Measurements from ENCODE around the gene PANK1. TPM values are rescaled to one million over a fixed set of nuclear protein-coding genes. Genes with fewer than 3 reads are reported as not detected.
A peak's percentile ranks its signal among the peaks of the same experiment; 100 is the strongest.

The PANK1 gene
- total RNA-seq, 4 donors from 2014 or later, result 7.3 to 16.3 (median 9.0) TPM

DNA sequence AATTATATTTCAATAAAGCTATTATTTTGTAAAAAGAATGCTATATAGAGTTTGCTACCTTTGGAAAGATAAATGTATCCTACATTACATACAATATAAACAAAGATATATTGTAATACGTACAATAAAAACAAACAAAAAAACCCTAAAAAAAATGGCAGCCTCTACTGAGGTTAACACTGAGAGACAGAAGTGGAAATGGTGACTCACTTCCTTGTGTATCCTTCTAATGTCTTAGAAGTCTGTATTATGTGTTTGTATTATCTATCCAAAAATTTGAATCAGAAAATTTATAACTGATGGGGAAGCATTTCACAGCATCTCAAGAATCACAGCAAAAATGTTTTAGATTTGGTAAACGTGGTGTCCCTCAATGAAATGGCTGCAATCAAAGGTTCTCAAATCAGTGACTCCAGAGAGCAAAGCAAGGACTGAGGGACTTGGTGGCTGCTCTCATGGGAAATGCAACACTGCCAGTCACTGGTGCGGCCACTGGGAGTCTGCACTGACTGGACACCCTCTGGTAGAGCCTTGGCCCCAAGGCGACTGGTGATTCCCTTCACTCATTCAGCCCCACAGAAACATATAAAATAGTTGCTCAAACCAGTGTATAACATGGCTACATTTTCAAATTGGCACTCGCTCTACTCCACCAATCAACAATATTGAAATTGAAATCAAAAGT is 53.8 kb downstream of the PANK1 start:
- Histone ChIP-seq H3K4me3 (no peak overlapping the region), H3K27ac (peak overlapping the region; percentile 67 to 79 (median 74)), H3K4me1 (peaks cover 40 to 52% of the 10 kb centered on the region in 2 donors), H3K27me3 (no peaks in the 10 kb centered on the region), H3K9me3 (no peaks in the 10 kb centered on the region), H3K36me3 (no peaks in the 10 kb centered on the region)
- TF ChIP-seq, protein P1, sequence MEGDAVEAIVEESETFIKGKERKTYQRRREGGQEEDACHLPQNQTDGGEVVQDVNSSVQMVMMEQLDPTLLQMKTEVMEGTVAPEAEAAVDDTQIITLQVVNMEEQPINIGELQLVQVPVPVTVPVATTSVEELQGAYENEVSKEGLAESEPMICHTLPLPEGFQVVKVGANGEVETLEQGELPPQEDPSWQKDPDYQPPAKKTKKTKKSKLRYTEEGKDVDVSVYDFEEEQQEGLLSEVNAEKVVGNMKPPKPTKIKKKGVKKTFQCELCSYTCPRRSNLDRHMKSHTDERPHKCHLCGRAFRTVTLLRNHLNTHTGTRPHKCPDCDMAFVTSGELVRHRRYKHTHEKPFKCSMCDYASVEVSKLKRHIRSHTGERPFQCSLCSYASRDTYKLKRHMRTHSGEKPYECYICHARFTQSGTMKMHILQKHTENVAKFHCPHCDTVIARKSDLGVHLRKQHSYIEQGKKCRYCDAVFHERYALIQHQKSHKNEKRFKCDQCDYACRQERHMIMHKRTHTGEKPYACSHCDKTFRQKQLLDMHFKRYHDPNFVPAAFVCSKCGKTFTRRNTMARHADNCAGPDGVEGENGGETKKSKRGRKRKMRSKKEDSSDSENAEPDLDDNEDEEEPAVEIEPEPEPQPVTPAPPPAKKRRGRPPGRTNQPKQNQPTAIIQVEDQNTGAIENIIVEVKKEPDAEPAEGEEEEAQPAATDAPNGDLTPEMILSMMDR (IDR thresholded peaks at IDR 0.05 in 4 of 5, conservative IDR thresholded peaks at IDR 0.05 in 1 of 5), result peak in 2 of 5 experiments; percentile 11 to 30
- TF ChIP-seq POLR2A (IDR thresholded peaks at IDR 0.05), result no peak
- DNase-seq (peak in 1 of 2 donors; percentile 54), ATAC-seq (peak; percentile 37 to 79)
- in situ Hi-C loops (cut with MboI; ENCODE audit: low sequenced_read_pairs in 4 of 4) (loop anchor here in 1 of 4 donors (10.0 kb wide), 1 partner anchor 114 kb away; the partner anchor contains the start of gene KIF20B), intact Hi-C loops (cut with DNase I; ENCODE audit: low total_unique reads) (loop anchor here (1.0 to 5.0 kb wide), 2 partner anchors 41 to 57 kb away; no protein-coding TSS in a partner anchor)

DNA sequence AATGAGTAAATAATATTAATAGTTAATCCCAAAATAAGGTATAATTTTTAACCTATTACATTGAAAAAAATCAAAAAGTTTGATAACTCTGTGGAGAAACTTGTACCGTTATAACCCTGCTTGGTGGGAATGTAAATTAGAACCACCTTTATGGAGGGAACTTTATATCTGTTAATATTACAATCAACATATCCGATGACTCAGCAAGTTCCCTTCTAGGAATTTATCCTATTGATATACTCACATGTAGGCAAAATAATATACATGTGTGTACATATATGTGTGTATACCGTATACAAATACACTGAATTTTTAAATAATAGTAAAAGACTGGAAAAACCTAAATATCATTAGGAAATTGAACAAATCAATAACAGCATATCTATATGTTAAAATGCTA is 54.7 kb downstream of the PANK1 start:
- TF ChIP-seq, protein P1 (IDR thresholded peaks at IDR 0.05 in 4 of 5, conservative IDR thresholded peaks at IDR 0.05 in 1 of 5), result no peak
- no peak for TF ChIP-seq POLR2A (IDR thresholded peaks at IDR 0.05)
- in situ Hi-C loops (cut with MboI; ENCODE audit: low sequenced_read_pairs in 4 of 4), result loop anchor here in 1 of 4 donors (10.0 kb wide), 1 partner anchor 114 kb away; the partner anchor contains the start of gene KIF20B
- no peak for ATAC-seq
- Histone ChIP-seq H3K9me3 (no peaks in the 10 kb centered on the region), H3K27me3 (no peaks in the 10 kb centered on the region), H3K36me3 (no peaks in the 10 kb centered on the region), H3K27ac (peak overlapping the region; percentile 67 to 79 (median 74)), H3K4me3 (no peak overlapping the region), H3K4me1 (peaks cover 35 to 52% of the 10 kb centered on the region in 2 donors)
- intact Hi-C loops (cut with DNase I; ENCODE audit: low total_unique reads), result loop anchor here (5.0 kb wide), 1 partner anchor 42 kb away; no protein-coding TSS in a partner anchor
- no peak for DNase-seq

DNA sequence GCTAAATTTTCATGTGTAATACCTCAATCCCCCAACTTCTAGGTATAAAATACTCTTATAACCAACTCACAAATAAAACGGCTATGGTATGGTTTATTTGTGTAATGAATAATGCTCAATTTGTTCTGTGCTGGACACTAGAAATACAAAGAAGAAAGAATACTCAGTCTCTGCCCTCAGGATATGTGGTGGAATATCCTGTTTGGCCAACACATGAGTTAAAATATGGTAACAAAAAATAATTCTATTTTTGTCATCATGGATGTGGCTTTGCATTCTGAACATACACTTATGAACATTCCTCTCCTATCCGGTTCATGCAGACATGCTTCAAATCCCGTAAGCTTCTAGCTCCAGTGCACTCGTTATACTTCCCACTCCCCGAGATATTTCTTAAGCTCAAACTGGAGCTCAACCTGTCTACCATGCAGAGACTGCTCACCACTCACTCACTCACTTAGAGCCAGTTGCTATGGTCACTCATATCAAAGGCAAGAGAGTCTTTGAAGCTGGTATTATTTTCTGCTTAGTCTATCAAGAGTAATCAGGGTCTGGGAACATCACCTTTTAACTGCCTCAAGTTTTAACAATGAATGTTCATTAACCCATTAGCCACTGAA is 55.8 kb downstream of the PANK1 start:
- peak overlapping the region; percentile 4 to 69 (median 32) for H3K27ac ChIP-seq

DNA sequence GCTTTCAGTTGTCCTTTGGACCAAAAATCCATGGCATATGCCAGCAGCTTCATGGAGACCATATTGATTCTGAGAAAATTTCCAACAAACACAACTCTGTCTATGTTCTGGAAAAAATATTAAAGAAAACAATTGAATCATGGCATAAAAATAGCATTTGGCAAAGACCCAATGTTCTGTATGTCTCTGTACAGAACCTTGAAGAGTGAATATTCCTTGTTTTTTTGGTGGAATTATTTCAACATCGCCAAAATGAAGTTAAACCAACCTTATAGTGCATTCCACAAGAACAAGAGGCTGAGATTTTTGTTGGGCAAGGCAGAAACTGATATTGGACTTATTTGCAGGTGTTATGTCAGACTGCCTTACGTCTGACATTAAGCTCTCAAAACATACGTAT is 56.4 kb downstream of the PANK1 start:
- Histone ChIP-seq H3K4me1 (peaks cover 26 to 41% of the 10 kb centered on the region in 2 donors), H3K27ac (peak overlapping the region in 3 of 4 donors; percentile 22 to 69 (median 41)), H3K36me3 (no peaks in the 10 kb centered on the region), H3K9me3 (no peaks in the 10 kb centered on the region), H3K4me3 (no peak overlapping the region), H3K27me3 (no peaks in the 10 kb centered on the region)
- DNase-seq, result no peak
- in situ Hi-C loops (cut with MboI; ENCODE audit: low sequenced_read_pairs in 4 of 4), result no loop called here
- intact Hi-C loops (cut with DNase I; ENCODE audit: low total_unique reads), result loop anchor here (1.0 kb wide), 1 partner anchor 113 kb away; the partner anchor contains the start of gene KIF20B
- TF ChIP-seq, protein P1 (IDR thresholded peaks at IDR 0.05 in 4 of 5, conservative IDR thresholded peaks at IDR 0.05 in 1 of 5), result no peak
- TF ChIP-seq POLR2A (IDR thresholded peaks at IDR 0.05), result no peak
- peak in 1 of 2 donors; percentile 22 for ATAC-seq

More for the DNA sequence above, 55.8 kb downstream of the PANK1 start:
- in situ Hi-C loops (cut with MboI; ENCODE audit: low sequenced_read_pairs in 4 of 4), result no loop called here
- intact Hi-C loops (cut with DNase I; ENCODE audit: low total_unique reads), result no loop called here
- Histone ChIP-seq H3K4me1 (peaks cover 29 to 43% of the 10 kb centered on the region in 2 donors), H3K27me3 (no peaks in the 10 kb centered on the region), H3K9me3 (no peaks in the 10 kb centered on the region), H3K4me3 (no peak overlapping the region), H3K36me3 (no peaks in the 10 kb centered on the region)
- DNase-seq (no peak), ATAC-seq (peak; percentile 41 to 47)
- no peak for TF ChIP-seq POLR2A (IDR thresholded peaks at IDR 0.05)
- TF ChIP-seq, protein P1 (IDR thresholded peaks at IDR 0.05 in 4 of 5, conservative IDR thresholded peaks at IDR 0.05 in 1 of 5), result no peak

Data from gastrocnemius medialis (tissue), 4 donors.